ENCODE measurements around the gene CD28. TPM values are rescaled to one million over a fixed set of nuclear protein-coding genes. Genes with fewer than 3 reads are reported as not detected.

CD28 gene
- total and polyA plus RNA-seq, 2 donors from 2014 or later = 0.37 to 4.7 TPM

- DNase-seq = no peak
- H3K36me3 ChIP-seq (ENCODE audit: control insufficient read depth in 2 of 3, insufficient read depth in 3 of 3, low read length in 3 of 3) = no peaks in the 10 kb centered on the region
- FAIRE-seq = no peak
- H3K9ac ChIP-seq (ENCODE audit: low read length in 3 of 3) = no peak overlapping the region
- no peak overlapping the region for H3K27ac ChIP-seq (ENCODE audit: low read depth in 2 of 2, low read length in 2 of 2)
- H3K4me1 ChIP-seq (ENCODE audit: control insufficient read depth in 2 of 3, insufficient read depth in 2 of 3, low read depth in 1 of 3, low read length in 3 of 3) = no peaks in the 10 kb centered on the region
- no peak overlapping the region for H3K4me3 ChIP-seq (ENCODE audit: low read length in 3 of 3)
- H3K9me3 ChIP-seq (ENCODE audit: control insufficient read depth in 2 of 3, insufficient read depth in 1 of 3, low read length in 3 of 3) = no peaks in the 10 kb centered on the region
- intact Hi-C loops (cut with DNase I) = no loop called here
- no peaks in the 10 kb centered on the region for H3K27me3 ChIP-seq (ENCODE audit: control insufficient read depth, insufficient read depth, low read length)
- no peak for TF ChIP-seq CTCF (IDR thresholded peaks at IDR 0.05; ENCODE audit: borderline replicate concordance, extremely low read depth, insufficient read depth)
These were observed 42.2 kb upstream of the CD28 start for GRCh38 chr2:203664029-203664755.

GRCh38 chr2:203667838-203668237 is 38.6 kb upstream of the CD28 start:
- Histone ChIP-seq H3K4me1 (ENCODE audit: control insufficient read depth in 2 of 3, insufficient read depth in 2 of 3, low read depth in 1 of 3, low read length in 3 of 3) (no peaks in the 10 kb centered on the region), H3K4me3 (ENCODE audit: low read length in 3 of 3) (no peak overlapping the region), H3K27me3 (ENCODE audit: control insufficient read depth, insufficient read depth, low read length) (no peaks in the 10 kb centered on the region), H3K9me3 (ENCODE audit: control insufficient read depth in 2 of 3, insufficient read depth in 1 of 3, low read length in 3 of 3) (no peaks in the 10 kb centered on the region), H3K9ac (ENCODE audit: low read length in 3 of 3) (no peak overlapping the region), H3K27ac (ENCODE audit: low read depth in 2 of 2, low read length in 2 of 2) (no peak overlapping the region), H3K36me3 (ENCODE audit: control insufficient read depth in 2 of 3, insufficient read depth in 3 of 3, low read length in 3 of 3) (no peaks in the 10 kb centered on the region)
- no peak for TF ChIP-seq CTCF (IDR thresholded peaks at IDR 0.05; ENCODE audit: borderline replicate concordance, extremely low read depth, insufficient read depth)
- DNase-seq = no peak
- no peak for FAIRE-seq
- intact Hi-C loops (cut with DNase I) = no loop called here

GRCh38 chr2:203669820-203670219 is 36.6 kb upstream of the CD28 start:
- Histone ChIP-seq H3K9me3 (ENCODE audit: control insufficient read depth in 2 of 3, insufficient read depth in 1 of 3, low read length in 3 of 3) (no peaks in the 10 kb centered on the region), H3K4me3 (ENCODE audit: low read length in 3 of 3) (no peak overlapping the region), H3K36me3 (ENCODE audit: control insufficient read depth in 2 of 3, insufficient read depth in 3 of 3, low read length in 3 of 3) (no peaks in the 10 kb centered on the region), H3K4me1 (ENCODE audit: control insufficient read depth in 2 of 3, insufficient read depth in 2 of 3, low read depth in 1 of 3, low read length in 3 of 3) (no peaks in the 10 kb centered on the region), H3K27ac (ENCODE audit: low read depth in 2 of 2, low read length in 2 of 2) (no peak overlapping the region), H3K27me3 (ENCODE audit: control insufficient read depth, insufficient read depth, low read length) (no peaks in the 10 kb centered on the region), H3K9ac (ENCODE audit: low read length in 3 of 3) (no peak overlapping the region)
- TF ChIP-seq CTCF (IDR thresholded peaks at IDR 0.05; ENCODE audit: borderline replicate concordance, extremely low read depth, insufficient read depth) = no peak
- DNase-seq (no peak), FAIRE-seq (no peak)
- intact Hi-C loops (cut with DNase I) = no loop called here

GRCh38 chr2:203670939-203671338 is 35.5 kb upstream of the CD28 start:
- intact Hi-C loops (cut with DNase I) = no loop called here
- no peak for FAIRE-seq
- Histone ChIP-seq H3K9ac (ENCODE audit: low read length in 3 of 3) (no peak overlapping the region), H3K27ac (ENCODE audit: low read depth in 2 of 2, low read length in 2 of 2) (no peak overlapping the region), H3K27me3 (ENCODE audit: control insufficient read depth, insufficient read depth, low read length) (no peaks in the 10 kb centered on the region), H3K4me3 (ENCODE audit: low read length in 3 of 3) (no peak overlapping the region), H3K36me3 (ENCODE audit: control insufficient read depth in 2 of 3, insufficient read depth in 3 of 3, low read length in 3 of 3) (no peaks in the 10 kb centered on the region), H3K4me1 (ENCODE audit: control insufficient read depth in 2 of 3, insufficient read depth in 2 of 3, low read depth in 1 of 3, low read length in 3 of 3) (no peaks in the 10 kb centered on the region), H3K9me3 (ENCODE audit: control insufficient read depth in 2 of 3, insufficient read depth in 1 of 3, low read length in 3 of 3) (no peaks in the 10 kb centered on the region)
- no peak for TF ChIP-seq CTCF (IDR thresholded peaks at IDR 0.05; ENCODE audit: borderline replicate concordance, extremely low read depth, insufficient read depth)
- DNase-seq = no peak

Data from kidney (tissue), 14 donors.